Adipocyte (in vitro differentiated cells): ENCODE measurements around the gene RPL34.

ENCODE experiments used
- DNase-seq: peaks from one replicate; pipeline ENCODE4 v3.0.0-alpha.2; 2015; ENCODE audit warnings: low read depth
- H3K27me3 ChIP-seq: replicated peaks from 2 replicates; pipeline ENCODE4 v1.7.0; 2013; ENCODE audit warnings: mild to moderate bottlenecking, low read length, moderate library complexity; ENCODE audit not compliant: control insufficient read depth, insufficient read depth
- H3K36me3 ChIP-seq: 2 replicates; pipeline ENCODE4 v1.7.0; 2013; ENCODE audit warnings: low read length, mild to moderate bottlenecking, moderate library complexity; ENCODE audit not compliant: control insufficient read depth, insufficient read depth, severe bottlenecking
- H3K4me1 ChIP-seq: 2 replicates; pipeline ENCODE4 v1.7.0; 2013; ENCODE audit warnings: mild to moderate bottlenecking, low read length, moderate library complexity; ENCODE audit not compliant: control insufficient read depth, insufficient read depth
- H3K4me3 ChIP-seq: 2 replicates; pipeline ENCODE4 v1.7.0; 2013; ENCODE audit warnings: mild to moderate bottlenecking, low read length, moderate library complexity
- H3K9ac ChIP-seq: 2 replicates; pipeline ENCODE4 v1.7.0; 2013; ENCODE audit warnings: mild to moderate bottlenecking, low read length, moderate library complexity
- H3K9me3 ChIP-seq: 2 replicates; pipeline ENCODE4 v1.7.0; 2013; ENCODE audit warnings: mild to moderate bottlenecking, low read length, moderate library complexity; ENCODE audit not compliant: control insufficient read depth

The RPL34 gene

DNA sequence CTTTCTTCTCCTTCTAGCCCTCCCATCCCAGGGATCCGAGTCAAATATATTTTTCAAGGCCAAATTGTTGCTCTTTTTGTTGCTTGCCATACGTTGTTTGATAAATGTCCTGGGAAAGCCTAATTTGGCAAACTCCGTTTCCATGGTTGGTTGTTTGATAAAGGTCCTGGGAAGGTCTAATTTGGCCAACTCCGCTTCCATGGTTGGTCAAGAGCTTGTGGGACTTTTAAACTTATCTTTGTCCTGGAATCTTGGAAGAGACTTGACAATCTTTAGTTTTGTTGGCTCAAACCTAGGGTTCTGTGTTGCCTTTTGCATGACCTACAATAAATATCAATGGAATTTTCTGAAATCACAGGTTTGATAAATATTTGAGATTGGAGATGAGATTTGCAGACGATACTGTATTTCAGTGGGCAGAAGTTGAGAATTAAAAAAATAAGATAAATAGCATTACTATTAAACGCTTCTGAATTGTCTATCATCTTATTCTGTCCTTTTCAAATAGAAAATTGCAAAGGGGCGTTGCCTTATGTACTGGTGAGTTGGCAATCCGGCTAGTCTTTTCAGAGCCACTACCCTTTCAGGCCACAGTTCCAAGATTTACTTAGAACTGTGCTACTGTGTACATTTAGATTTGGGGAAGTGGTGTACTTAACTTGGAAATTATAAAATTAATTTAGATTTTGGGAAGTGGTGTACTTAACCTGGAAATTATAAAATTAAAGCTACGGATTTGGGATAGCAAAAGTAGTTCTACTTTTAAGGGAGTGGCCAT is 30.8 kb downstream of the RPL34 start:
- Histone ChIP-seq H3K4me1 (peaks cover 19% of the 10 kb centered on the region), H3K9me3 (no peaks in the 10 kb centered on the region), H3K4me3 (peak overlapping the region; percentile 86), H3K9ac (peak overlapping the region; percentile 94), H3K36me3 (peaks cover 5% of the 10 kb centered on the region), H3K27me3 (no peaks in the 10 kb centered on the region)
- peak; percentile 78 for DNase-seq

DNA sequence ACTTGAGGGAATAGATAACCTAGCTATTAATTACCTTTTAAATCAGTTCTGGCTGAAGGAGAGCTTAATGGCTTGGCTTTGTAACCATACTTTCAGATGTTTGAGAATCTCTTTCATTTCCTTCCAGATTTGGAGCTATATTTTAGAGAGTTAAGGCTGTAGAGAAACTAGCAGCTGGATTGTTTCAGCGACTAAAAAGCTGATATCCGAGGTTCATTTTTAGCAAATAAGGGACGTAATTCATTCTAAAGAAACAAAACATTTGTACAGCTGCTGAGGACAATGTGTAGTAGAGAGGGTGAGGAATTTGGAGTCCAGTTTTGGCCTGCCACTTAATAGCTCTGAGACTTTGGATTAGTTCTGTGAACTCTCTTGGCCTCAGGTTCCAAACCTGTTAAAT is 42.3 kb downstream of the RPL34 start:
- no peaks in the 10 kb centered on the region for H3K27me3 ChIP-seq
- no peaks in the 10 kb centered on the region for H3K9me3 ChIP-seq
- no peak overlapping the region for H3K4me3 ChIP-seq
- no peak overlapping the region for H3K9ac ChIP-seq
- no peaks in the 10 kb centered on the region for H3K4me1 ChIP-seq
- H3K36me3 ChIP-seq = peaks cover 90% of the 10 kb centered on the region
- DNase-seq = no peak

DNA sequence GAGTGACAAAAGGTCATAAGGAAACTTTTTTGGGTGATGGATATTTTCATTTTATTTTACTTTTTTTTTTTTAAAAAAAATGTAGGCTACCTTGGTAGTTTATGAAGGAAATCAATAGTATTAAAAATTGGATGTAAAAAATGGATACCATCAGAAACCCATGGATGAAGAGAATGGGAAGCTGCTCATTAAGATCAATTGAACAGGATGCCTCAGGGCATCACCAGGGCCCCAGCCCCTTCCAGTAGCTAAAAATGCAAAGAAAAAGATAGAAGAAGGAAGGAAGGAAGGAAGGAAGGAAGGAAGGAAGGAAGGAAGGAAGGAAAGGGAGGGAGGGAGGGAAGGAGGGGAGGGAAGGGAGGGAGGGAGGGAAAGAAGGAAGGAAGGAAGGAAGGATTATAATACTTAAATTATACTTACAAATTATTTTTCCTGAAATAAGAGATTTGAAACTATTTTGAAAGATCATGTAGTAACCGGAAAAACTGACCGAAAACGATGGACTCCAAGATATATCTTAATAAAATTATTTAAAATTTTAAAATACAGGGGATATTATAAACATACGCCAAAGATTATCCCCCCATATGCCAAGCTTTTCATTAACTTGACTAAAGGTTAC is 54.1 kb downstream of the RPL34 start:
- Histone ChIP-seq H3K36me3 (peaks cover 43% of the 10 kb centered on the region), H3K4me1 (no peaks in the 10 kb centered on the region), H3K4me3 (no peak overlapping the region), H3K9me3 (no peaks in the 10 kb centered on the region), H3K27me3 (no peaks in the 10 kb centered on the region), H3K9ac (no peak overlapping the region)
- no peak for DNase-seq
